Psoas muscle (tissue), 8 donors: ENCODE results near the gene UFSP2. TPM values are rescaled to one million over a fixed set of nuclear protein-coding genes. Genes with fewer than 3 reads are reported as not detected.

Experiments used
- ATAC-seq, 4 donors: fragments of 200-7000 bp; cut with Tn5 transposase; one replicate each; pipeline ENCODE4 v1.9.1; 2020; ENCODE audit warnings: moderate library complexity in 3 of 4, mild to moderate bottlenecking in 2 of 4
- DNase-seq, 2 donors: peaks; one replicate each; pipeline ENCODE4 v3.0.0-alpha.2; 2020
- H3K27ac ChIP-seq: fragments of 200-600 bp; one replicate; pipeline ENCODE4 v1.8.0; 2022
- H3K27me3 ChIP-seq, 3 donors: fragments of 200-600 bp in 1 of 3; one replicate each; pipeline versions ENCODE4 v1.6.1 to v1.8.0; 2013 to 2022; ENCODE audit warnings: low read length in 2 of 3, mild to moderate bottlenecking in 2 of 3, moderate library complexity in 1 of 3; ENCODE audit not compliant: insufficient read depth in 3 of 3
- H3K36me3 ChIP-seq, 2 donors: fragments of 200-600 bp in 1 of 2; one replicate each; pipeline versions ENCODE4 v1.6.1 to v1.8.0; 2013 to 2022; ENCODE audit warnings: low read depth in 1 of 2, mild to moderate bottlenecking in 1 of 2, moderate library complexity in 1 of 2; ENCODE audit not compliant: insufficient read depth in 1 of 2
- H3K4me1 ChIP-seq: fragments of 200-600 bp; one replicate; pipeline ENCODE4 v1.8.0; 2022
- H3K4me3 ChIP-seq: fragments of 200-600 bp; one replicate; pipeline ENCODE4 v1.8.0; 2022; ENCODE audit warnings: mild to moderate bottlenecking
- H3K9me3 ChIP-seq: fragments of 200-600 bp; one replicate; pipeline ENCODE4 v1.8.0; 2022
- CTCF ChIP-seq: fragments of 200-600 bp; IDR thresholded peaks from one replicate; pipeline ENCODE4 v1.8.0; 2022; ENCODE audit warnings: antibody characterized with exemption
- WGBS, 3 donors: extraction: QIAGEN DNeasy Blood & Tissue Kit; methylation state at CpG; one replicate each; pipeline versions ENCODE4 v1.1.6 to v1.1.7; 2013; 5-methylcytosine and 5-hydroxymethylcytosine counted together
- intact Hi-C, 2 donors: fragments of 100-400 bp; cut with DNase I; formaldehyde crosslinking; loops; one replicate each; pipeline versions ENCODE4 v1.11.0 to v1.14.2; 2022
- polyA plus RNA-seq, 3 donors: library from polyadenylated mRNA; stranded (reverse); fragments of 200-250 nt; gene quantifications; one replicate each; pipeline ENCODE4 v1.2.3, GENCODE V29; 2013
- total RNA-seq, 4 donors: library from RNA; stranded (reverse); fragmentation: NEBNext Ultra II Directional in 2 of 4; extraction: Animal tissue kit (Norgen Biotek cat#: 25700) in 2 of 4; gene quantifications; one replicate each; pipeline versions ENCODE4 v1.2.1 to v1.2.4, GENCODE V29; 2021 to 2023
- donor health status: healthy with polysubstance abuse.
- donor health status: DM: no; HTN: no; CAD: no; lungs with moderate emphysema.
- donor health status: Bipolar disorder and iron deficiency.
- donor health status: healthy.
- donor health status: DM: yes; HTN: yes; CAD: no.
- donor health status: DM: no; HTN: no; CAD: no.
- donor health status: DM: no; HTN: no; CAD: no.
- donor health status: DM: yes; HTN: yes; CAD: no.

UFSP2 gene
- total and polyA plus RNA-seq, 7 donors = 22.5 to 45.5 (median 33.8) TPM

GRCh38 chr4:185351691-185352090 lies 74.1 kb downstream of the UFSP2 start:
- DNase-seq (no peak), ATAC-seq (no peak)
- Histone ChIP-seq H3K36me3 (peaks cover 5 to 64% of the 10 kb centered on the region in 2 donors), H3K27ac (no peak overlapping the region), H3K9me3 (no peaks in the 10 kb centered on the region), H3K4me1 (no peaks in the 10 kb centered on the region), H3K27me3 (no peaks in the 10 kb centered on the region), H3K4me3 (no peak overlapping the region)
- intact Hi-C loops = no loop called here
- no peak for TF ChIP-seq CTCF
- 88 to 91% (median 89%) methylated on average over 13 of the region's 13 CpGs for WGBS, 3 donors

Other genes starting within 250 kb of the UFSP2 start
- 10 to 100 TPM; 10.1 to 20.3 (median 11.3) TPM for gene CFAP97, start 222.0 kb downstream of the UFSP2 start, total RNA-seq
- gene CFAP97, start 222.0 kb downstream of the UFSP2 start, polyA plus RNA-seq = 1 to 10 TPM; 3.0 to 7.7 (median 7.5) TPM
- gene SNX25, start 216.4 kb downstream of the UFSP2 start, total RNA-seq = 10 to 100 TPM in 2 of 4 donors, 1 to 10 TPM in 2; 9.1 to 12.0 (median 10.3) TPM
- gene SNX25, start 216.4 kb downstream of the UFSP2 start, polyA plus RNA-seq = 10 to 100 TPM in 1 of 3 donors, 1 to 10 TPM in 2; 5.3 to 13.0 (median 6.1) TPM
- 1 to 10 TPM in 2 of 4 donors, under 1 TPM in 2; 0.80 to 3.0 (median 1.1) TPM for gene LRP2BP, start 30.0 kb downstream of the UFSP2 start, total RNA-seq
- gene LRP2BP, start 30.0 kb downstream of the UFSP2 start, polyA plus RNA-seq = 1 to 10 TPM in 1 of 3 donors, under 1 TPM in 2; 0.48 to 1.1 (median 0.59) TPM
- gene ANKRD37, start 29.1 kb downstream of the UFSP2 start, total RNA-seq = 10 to 100 TPM in 3 of 4 donors, 1 to 10 TPM in 1; 6.9 to 26.6 (median 16.3) TPM
- gene ANKRD37, start 29.1 kb downstream of the UFSP2 start, polyA plus RNA-seq = 10 to 100 TPM; 17.4 to 31.2 (median 29.6) TPM
- 1 to 10 TPM in 2 of 4 donors, under 1 TPM in 2; 0.54 to 7.0 (median 3.2) TPM for gene CCDC110, start 45.8 kb upstream of the UFSP2 start, total RNA-seq
- gene CCDC110, start 45.8 kb upstream of the UFSP2 start, polyA plus RNA-seq = 1 to 10 TPM in 1 of 3 donors, under 1 TPM in 2; 0.07 to 5.9 (median 0.65) TPM
- 1,000 to 10,000 TPM; 2,718 to 5,341 (median 3,828) TPM for gene PDLIM3, start 109.5 kb upstream of the UFSP2 start, total RNA-seq
- gene PDLIM3, start 109.5 kb upstream of the UFSP2 start, polyA plus RNA-seq = 1,000 to 10,000 TPM in 2 of 3 donors, 100 to 1,000 TPM in 1; 703 to 2,553 (median 1,460) TPM